HL-60 (cell line): ENCODE data around the gene ZNF638.

Experiments
- DNase-seq, 2 experiments: peaks; one replicate each; pipeline ENCODE4 v3.0.0-alpha.2; 2010 to 2020; ENCODE audit warnings: low read depth in 1 of 2, low spot score in 1 of 2
- H3K27ac ChIP-seq: fragments of 250-450 bp; sonication (Bioruptor Pico); replicated peaks from 2 replicates; pipeline ENCODE4 v1.5.1; 2020; ENCODE audit warnings: mild to moderate bottlenecking, moderate library complexity
- H3K27me3 ChIP-seq: fragments of 250-450 bp; sonication (Bioruptor Pico); 2 replicates; pipeline ENCODE4 v1.5.1; 2021; ENCODE audit warnings: mild to moderate bottlenecking, moderate library complexity; ENCODE audit not compliant: insufficient read depth, poor library complexity, severe bottlenecking
- H3K4me3 ChIP-seq: replicated peaks from 2 replicates; pipeline ENCODE4 v1.5.1; 2011; ENCODE audit warnings: mild to moderate bottlenecking, control low read depth, low read length; ENCODE audit not compliant: insufficient read depth
- CTCF ChIP-seq: IDR thresholded peaks from one replicate; pipeline ENCODE4 v1.5.1; 2011; ENCODE audit warnings: low read length, control low read depth, inconsistent platforms; ENCODE audit not compliant: insufficient read depth
- GABPA ChIP-seq: IDR thresholded peaks from 2 replicates; pipeline ENCODE4 v1.6.1; 2012; ENCODE audit warnings: low read depth
- POLR2AphosphoS5 ChIP-seq: IDR thresholded peaks from 2 replicates; pipeline ENCODE4 v1.6.1; 2012; ENCODE audit warnings: low read depth
- REST ChIP-seq: IDR thresholded peaks from 2 replicates; pipeline ENCODE4 v1.6.1; 2012; ENCODE audit warnings: low read depth; ENCODE audit not compliant: insufficient replicate concordance
- SPI1 ChIP-seq: IDR thresholded peaks from 2 replicates; pipeline ENCODE4 v1.6.1; 2012; ENCODE audit warnings: low read depth, mild to moderate bottlenecking, borderline replicate concordance

The ZNF638 gene

GRCh38 chr2:71292159-71292558 is 39.4 kb upstream of the ZNF638 start:
- DNase-seq: no peak
- no peak overlapping the region for H3K27ac ChIP-seq
- no peak overlapping the region for H3K4me3 ChIP-seq
- no peak for TF ChIP-seq POLR2AphosphoS5
- no peak for TF ChIP-seq REST
- no peak for TF ChIP-seq CTCF
- no peak for TF ChIP-seq SPI1
- no peak for TF ChIP-seq GABPA
- H3K27me3 ChIP-seq: no peaks in the 10 kb centered on the region

- no peaks in the 10 kb centered on the region for H3K27me3 ChIP-seq
- no peak for TF ChIP-seq POLR2AphosphoS5
- TF ChIP-seq GABPA: no peak
- no peak for TF ChIP-seq REST
- TF ChIP-seq CTCF: no peak
- no peak for TF ChIP-seq SPI1
- peak overlapping the region; percentile 39 for H3K27ac ChIP-seq
- DNase-seq: no peak
- H3K4me3 ChIP-seq: no peak overlapping the region
These were observed 32.7 kb upstream of the ZNF638 start for GRCh38 chr2:71298914-71299313.

- DNase-seq: no peak
- Histone ChIP-seq H3K27ac (peak overlapping the region; percentile 39), H3K4me3 (no peak overlapping the region), H3K27me3 (no peaks in the 10 kb centered on the region)
- TF ChIP-seq SPI1 (no peak), CTCF (peak; percentile 40)
These were observed 32.1 kb upstream of the ZNF638 start for GRCh38 chr2:71299507-71299906.

- TF ChIP-seq CTCF (no peak), SPI1 (no peak), POLR2AphosphoS5 (no peak), REST (no peak), GABPA (no peak)
- H3K4me3 ChIP-seq: no peak overlapping the region
- DNase-seq: no peak
- no peaks in the 10 kb centered on the region for H3K27me3 ChIP-seq
- H3K27ac ChIP-seq: no peak overlapping the region
These were observed 27.7 kb upstream of the ZNF638 start for GRCh38 chr2:71303849-71304248.
